HepG2 (cell line): ENCODE data around the gene DHX16. TPM values are rescaled to one million over a fixed set of nuclear protein-coding genes. Genes with fewer than 3 reads are reported as not detected.
A peak's percentile ranks its signal among the peaks of the same experiment; 100 is the strongest.

Source experiments
- ADNP ChIP-seq: sonication (generic); formaldehyde crosslinking; IDR thresholded peaks from 2 replicates; pipeline ENCODE4 v1.4.0; 2020; ENCODE audit warnings: missing genetic modification reagents
- ATF7 ChIP-seq, 2 experiments: fragments of 450-650 bp in 1 of 2; sonication (generic) in 1 of 2; formaldehyde crosslinking in 1 of 2; IDR thresholded peaks; 2 replicates each; pipeline versions ENCODE4 v1.4.0 to v1.6.1; 2016 to 2020; ENCODE audit warnings: antibody characterized with exemption in 1 of 2, mild to moderate bottlenecking in 1 of 2, missing genetic modification reagents in 1 of 2
- CENPT ChIP-seq: sonication (generic); formaldehyde crosslinking; IDR thresholded peaks from 2 replicates; pipeline ENCODE4 v1.8.0; 2022; ENCODE audit warnings: low read depth, mild to moderate bottlenecking, moderate library complexity, missing genetic modification reagents
- IRF2 ChIP-seq: IDR thresholded peaks from 2 replicates; pipeline ENCODE4 v1.6.1; 2018; ENCODE audit warnings: missing genetic modification reagents, missing compliant biosample characterization
- MAF1 ChIP-seq: sonication (generic); formaldehyde crosslinking; IDR thresholded peaks from 2 replicates; pipeline ENCODE4 v1.5.0; 2020; ENCODE audit warnings: missing genetic modification reagents, borderline replicate concordance
- NFRKB ChIP-seq: fragments of 450-650 bp; IDR thresholded peaks from 2 replicates; pipeline ENCODE4 v1.6.1; 2017
- NR2F1 ChIP-seq, 2 experiments: fragments of 450-650 bp in 1 of 2; formaldehyde crosslinking in 1 of 2; IDR thresholded peaks; 2 replicates each; pipeline versions ENCODE4 v1.5.0 to v1.6.1; 2016 to 2020; ENCODE audit warnings: mild to moderate bottlenecking in 1 of 2, missing compliant biosample characterization in 1 of 2, missing genetic modification reagents in 1 of 2, moderate library complexity in 1 of 2
- PPARG ChIP-seq: conservative IDR thresholded peaks from 2 replicates; pipeline ENCODE4 v1.6.1; 2016; ENCODE audit warnings: missing biosample characterization, missing genetic modification reagents
- TFDP1 ChIP-seq: IDR thresholded peaks from 2 replicates; pipeline ENCODE4 v1.6.1; 2016; ENCODE audit warnings: missing compliant biosample characterization, missing genetic modification reagents, borderline replicate concordance
- ZC3H4 ChIP-seq: sonication (generic); formaldehyde crosslinking; IDR thresholded peaks from 2 replicates; pipeline ENCODE4 v1.4.0; 2020; ENCODE audit warnings: missing genetic modification reagents, borderline replicate concordance
- ZFAT ChIP-seq: sonication (generic); formaldehyde crosslinking; conservative IDR thresholded peaks from 2 replicates; pipeline ENCODE4 v1.8.1; 2023; ENCODE audit warnings: missing genetic modification reagents, inconsistent platforms
- ZMYM4 ChIP-seq: sonication (generic); formaldehyde crosslinking; IDR thresholded peaks from 2 replicates; pipeline ENCODE4 v1.8.1; 2023; ENCODE audit warnings: mild to moderate bottlenecking, missing genetic modification reagents
- ZNF350 ChIP-seq: sonication (generic); formaldehyde crosslinking; IDR thresholded peaks from 2 replicates; pipeline ENCODE4 v1.4.0; 2020; ENCODE audit warnings: mild to moderate bottlenecking, low read depth, missing genetic modification reagents, borderline replicate concordance
- ZNF562 ChIP-seq: sonication (generic); formaldehyde crosslinking; IDR thresholded peaks from 2 replicates; pipeline ENCODE4 v1.8.0; 2022; ENCODE audit warnings: missing genetic modification reagents, borderline replicate concordance
- ZNF570 ChIP-seq: sonication (generic); formaldehyde crosslinking; IDR thresholded peaks from 2 replicates; pipeline ENCODE4 v1.4.0; 2020; ENCODE audit warnings: mild to moderate bottlenecking, missing genetic modification reagents, borderline replicate concordance
- ZNF674 ChIP-seq: sonication (generic); formaldehyde crosslinking; IDR thresholded peaks from 2 replicates; pipeline ENCODE4 v1.5.0; 2020; ENCODE audit warnings: low read depth, mild to moderate bottlenecking, missing genetic modification reagents
- ZSCAN12 ChIP-seq: sonication (generic); formaldehyde crosslinking; IDR thresholded peaks from 2 replicates; pipeline ENCODE4 v1.9.0; 2021; ENCODE audit warnings: mild to moderate bottlenecking, missing genetic modification reagents
- ZSCAN29 ChIP-seq: sonication (generic); formaldehyde crosslinking; conservative IDR thresholded peaks from 2 replicates; pipeline ENCODE4 v1.4.0; 2020; ENCODE audit warnings: mild to moderate bottlenecking, missing genetic modification reagents
- ZSCAN31 ChIP-seq: sonication (generic); formaldehyde crosslinking; IDR thresholded peaks from 2 replicates; pipeline ENCODE4 v1.5.0; 2020; ENCODE audit warnings: low read depth, mild to moderate bottlenecking, missing genetic modification reagents
- polyA plus RNA-seq, 8 experiments: library from polyadenylated mRNA; depleted of rRNA in 3 of 8; stranded (reverse) in 7 of 8; unstranded in 1 of 8; fragments of >200 nt; fragmentation: Illumina TruSeq in 4 of 8; extraction: Trizol in 4 of 8; gene quantifications; 2 replicates each; pipeline versions ENCODE4 v1.2.1 to v1.2.3, GENCODE V29; 2011 to 2016; ENCODE audit warnings: low read depth in 4 of 8, missing spikeins in 1 of 8, mixed read lengths in 1 of 8; ENCODE audit not compliant: insufficient read depth in 1 of 8
- total RNA-seq, 5 experiments: library from RNA; depleted of rRNA; stranded (reverse); fragments of >200 nt; fragmentation: Illumina TruSeq; extraction: Trizol; gene quantifications; 2 replicates each; pipeline ENCODE4 v1.2.3, GENCODE V29; 2016; ENCODE audit warnings: low read depth in 1 of 5
- TF ChIP-seq, protein P1 (sequence below): sonication (generic); formaldehyde crosslinking; IDR thresholded peaks from 2 replicates; pipeline ENCODE4 v1.4.0; 2020; ENCODE audit warnings: mild to moderate bottlenecking, missing genetic modification reagents
- TF ChIP-seq, protein P2 (sequence below): sonication (generic); formaldehyde crosslinking; IDR thresholded peaks from 2 replicates; pipeline ENCODE4 v1.4.0; 2020; ENCODE audit warnings: low read depth, mild to moderate bottlenecking, missing genetic modification reagents
- TF ChIP-seq, protein P3 (sequence below): sonication (generic); formaldehyde crosslinking; IDR thresholded peaks from 2 replicates; pipeline ENCODE4 v1.4.0; 2020; ENCODE audit warnings: missing genetic modification reagents

The DHX16 gene
- total and polyA plus RNA-seq, 2 of the 13 experiments (the other 11 are each of a cell fraction or from before 2014, with no cell fraction given) = 57.0 to 58.5 TPM

- TF ChIP-seq PPARG = peak; percentile 63; the same call in 1 of the 2 replicates
- peak; percentile 93 for TF ChIP-seq ZNF350 (CRISPR knock-in tag)
- no peak for TF ChIP-seq ZSCAN12 (CRISPR knock-in tag)
- no peak; the same call in 1 of the 2 replicates for TF ChIP-seq NFRKB
- TF ChIP-seq CENPT (CRISPR knock-in tag) = no peak
- peak; percentile 95; the same call in 1 of the 2 replicates for TF ChIP-seq IRF2
- no peak for TF ChIP-seq ZNF570 (CRISPR knock-in tag)
- TF ChIP-seq ZSCAN31 = peak; percentile 83
- peak; percentile 58 to 62; a peak in 2 of 4 replicates for TF ChIP-seq NR2F1 (CRISPR knock-in tag; IDR thresholded peaks at IDR 0.05)
- TF ChIP-seq ZC3H4 (CRISPR knock-in tag) = no peak
- TF ChIP-seq MAF1 (CRISPR knock-in tag) = no peak
- TF ChIP-seq TFDP1 = peak; percentile 45; the same call in 1 of the 2 replicates
- TF ChIP-seq ZNF674 (CRISPR knock-in tag) = no peak
- peak; percentile 97 for TF ChIP-seq ZSCAN29
- no peak for TF ChIP-seq ADNP (CRISPR knock-in tag)
- TF ChIP-seq, protein P1, sequence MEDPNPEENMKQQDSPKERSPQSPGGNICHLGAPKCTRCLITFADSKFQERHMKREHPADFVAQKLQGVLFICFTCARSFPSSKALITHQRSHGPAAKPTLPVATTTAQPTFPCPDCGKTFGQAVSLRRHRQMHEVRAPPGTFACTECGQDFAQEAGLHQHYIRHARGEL = no peak
- TF ChIP-seq, protein P2, sequence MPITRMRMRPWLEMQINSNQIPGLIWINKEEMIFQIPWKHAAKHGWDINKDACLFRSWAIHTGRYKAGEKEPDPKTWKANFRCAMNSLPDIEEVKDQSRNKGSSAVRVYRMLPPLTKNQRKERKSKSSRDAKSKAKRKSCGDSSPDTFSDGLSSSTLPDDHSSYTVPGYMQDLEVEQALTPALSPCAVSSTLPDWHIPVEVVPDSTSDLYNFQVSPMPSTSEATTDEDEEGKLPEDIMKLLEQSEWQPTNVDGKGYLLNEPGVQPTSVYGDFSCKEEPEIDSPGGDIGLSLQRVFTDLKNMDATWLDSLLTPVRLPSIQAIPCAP (CRISPR knock-in tag) = no peak
- no peak for TF ChIP-seq ZFAT (CRISPR knock-in tag)
- TF ChIP-seq ATF7 (IDR thresholded peaks at IDR 0.05) = no peak
- TF ChIP-seq ATF7 (CRISPR knock-in tag; IDR thresholded peaks at IDR 0.05) = no peak; the same call in 1 of the 2 replicates
- peak; percentile 83 for TF ChIP-seq ZMYM4
- no peak for TF ChIP-seq ZNF562 (CRISPR knock-in tag)
- TF ChIP-seq, protein P3, sequence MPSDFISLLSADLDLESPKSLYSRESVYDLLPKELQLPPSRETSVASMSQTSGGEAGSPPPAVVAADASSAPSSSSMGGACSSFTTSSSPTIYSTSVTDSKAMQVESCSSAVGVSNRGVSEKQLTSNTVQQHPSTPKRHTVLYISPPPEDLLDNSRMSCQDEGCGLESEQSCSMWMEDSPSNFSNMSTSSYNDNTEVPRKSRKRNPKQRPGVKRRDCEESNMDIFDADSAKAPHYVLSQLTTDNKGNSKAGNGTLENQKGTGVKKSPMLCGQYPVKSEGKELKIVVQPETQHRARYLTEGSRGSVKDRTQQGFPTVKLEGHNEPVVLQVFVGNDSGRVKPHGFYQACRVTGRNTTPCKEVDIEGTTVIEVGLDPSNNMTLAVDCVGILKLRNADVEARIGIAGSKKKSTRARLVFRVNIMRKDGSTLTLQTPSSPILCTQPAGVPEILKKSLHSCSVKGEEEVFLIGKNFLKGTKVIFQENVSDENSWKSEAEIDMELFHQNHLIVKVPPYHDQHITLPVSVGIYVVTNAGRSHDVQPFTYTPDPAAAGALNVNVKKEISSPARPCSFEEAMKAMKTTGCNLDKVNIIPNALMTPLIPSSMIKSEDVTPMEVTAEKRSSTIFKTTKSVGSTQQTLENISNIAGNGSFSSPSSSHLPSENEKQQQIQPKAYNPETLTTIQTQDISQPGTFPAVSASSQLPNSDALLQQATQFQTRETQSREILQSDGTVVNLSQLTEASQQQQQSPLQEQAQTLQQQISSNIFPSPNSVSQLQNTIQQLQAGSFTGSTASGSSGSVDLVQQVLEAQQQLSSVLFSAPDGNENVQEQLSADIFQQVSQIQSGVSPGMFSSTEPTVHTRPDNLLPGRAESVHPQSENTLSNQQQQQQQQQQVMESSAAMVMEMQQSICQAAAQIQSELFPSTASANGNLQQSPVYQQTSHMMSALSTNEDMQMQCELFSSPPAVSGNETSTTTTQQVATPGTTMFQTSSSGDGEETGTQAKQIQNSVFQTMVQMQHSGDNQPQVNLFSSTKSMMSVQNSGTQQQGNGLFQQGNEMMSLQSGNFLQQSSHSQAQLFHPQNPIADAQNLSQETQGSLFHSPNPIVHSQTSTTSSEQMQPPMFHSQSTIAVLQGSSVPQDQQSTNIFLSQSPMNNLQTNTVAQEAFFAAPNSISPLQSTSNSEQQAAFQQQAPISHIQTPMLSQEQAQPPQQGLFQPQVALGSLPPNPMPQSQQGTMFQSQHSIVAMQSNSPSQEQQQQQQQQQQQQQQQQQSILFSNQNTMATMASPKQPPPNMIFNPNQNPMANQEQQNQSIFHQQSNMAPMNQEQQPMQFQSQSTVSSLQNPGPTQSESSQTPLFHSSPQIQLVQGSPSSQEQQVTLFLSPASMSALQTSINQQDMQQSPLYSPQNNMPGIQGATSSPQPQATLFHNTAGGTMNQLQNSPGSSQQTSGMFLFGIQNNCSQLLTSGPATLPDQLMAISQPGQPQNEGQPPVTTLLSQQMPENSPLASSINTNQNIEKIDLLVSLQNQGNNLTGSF (CRISPR knock-in tag) = no peak
Measured at GRCh38 chr6:30654798-30655742, 17.7 kb downstream of the DHX16 start (continued).
